Prostate gland (tissue), 2 donors: ENCODE measurements around the gene ENO3.

ENCODE experiments used
- CTCF ChIP-seq, 4 experiments: fragments of 200-600 bp in 2 of 4; fragments of 450-650 bp in 2 of 4; sonication (generic) in 2 of 4; IDR thresholded peaks; 1 replicate in 3 of 4; 2 replicates in 1 of 4; pipeline ENCODE4 v1.5.1; 2016 to 2019; ENCODE audit warnings: antibody characterized with exemption in 4 of 4, mild to moderate bottlenecking in 2 of 4, moderate library complexity in 2 of 4
- POLR2AphosphoS5 ChIP-seq: sonication (generic); formaldehyde crosslinking; IDR thresholded peaks from one replicate; pipeline ENCODE4 v1.6.1; 2017; ENCODE audit warnings: antibody characterized with exemption

GRCh38 chr17:4913994-4914393 lies 36.9 kb upstream of the ENO3 start:
- TF ChIP-seq CTCF (IDR thresholded peaks at IDR 0.05) (no peak), POLR2AphosphoS5 (no peak)
